Motor neuron (in vitro differentiated cells): ENCODE measurements around the gene DIS3L2. TPM values are rescaled to one million over a fixed set of nuclear protein-coding genes. Genes with fewer than 3 reads are reported as not detected.

ENCODE experiments used
- ATAC-seq, 8 experiments: fragments of 200-7000 bp; cut with Tn5 transposase; replicated peaks in 6 of 8; 2 replicates each; pipeline ENCODE4 v1.8.0; 2021; ENCODE audit warnings: mild to moderate bottlenecking in 8 of 8, moderate library complexity in 8 of 8
- H3K27ac ChIP-seq, 2 donors: fragments of 250-450 bp; sonication (Bioruptor Pico); 2 replicates each; pipeline ENCODE4 v1.9.0; 2021; ENCODE audit warnings: antibody characterized with exemption in 2 of 2, mild to moderate bottlenecking in 2 of 2, moderate library complexity in 1 of 2
- H3K4me1 ChIP-seq, 2 donors: fragments of 250-450 bp; sonication (Bioruptor Pico); replicated peaks in 1 of 2; 2 replicates each; pipeline ENCODE4 v1.6.1; 2021; ENCODE audit warnings: antibody characterized with exemption in 2 of 2, mild to moderate bottlenecking in 2 of 2, moderate library complexity in 1 of 2
- H3K4me3 ChIP-seq, 5 donors: fragments of 250-450 bp; sonication (Bioruptor Pico); 2 replicates each; pipeline ENCODE4 v1.9.0; 2021; ENCODE audit warnings: antibody characterized with exemption in 5 of 5, mild to moderate bottlenecking in 5 of 5, moderate library complexity in 4 of 5
- WGBS, 10 experiments: fragments of 450-650 bp; shearing (Covaris generic); methylation state at CpG; one replicate each; pipeline ENCODE4 v1.0.0; 2022; 5-methylcytosine and 5-hydroxymethylcytosine counted together
- in situ Hi-C, 9 experiments: fragments of 400-800 bp; cut with MboI; loops; one replicate each; pipeline ENCODE4 v1.15.0; 2021; ENCODE audit warnings: low sequenced_read_pairs in 9 of 9, low pct_unique_long_range_greater_than_20kb in 2 of 9; ENCODE audit not compliant: unreplicated experiment in 9 of 9
- total RNA-seq, 8 experiments: library from RNA; unstranded; fragments of 300-600 nt; gene quantifications; 2 replicates each; pipeline versions ENCODE4 v1.2.3 to v1.2.4, GENCODE V29; 2022

DIS3L2 gene
- total RNA-seq, 8 experiments from 2014 or later = 10.6 to 33.1 (median 21.8) TPM

GRCh38 chr2:232229911-232230310, 268.4 kb downstream of the DIS3L2 start:
- H3K4me3 ChIP-seq = no peak overlapping the region
- no peak for ATAC-seq
- WGBS, 10 experiments = 60 to 100% (median 91%) methylated on average over 1 to 3 of the region's 3 CpGs
- H3K27ac ChIP-seq = no peak overlapping the region
- in situ Hi-C loops = no loop called here
- no peaks in the 10 kb centered on the region for H3K4me1 ChIP-seq

- peak in 2 of 8 experiments; percentile 32 to 39 for ATAC-seq
- in situ Hi-C loops = no loop called here
- 50 to 100% (median 100%) methylated on average over 2 to 3 of the region's 3 CpGs; no CpG with 5 or more reads in 3 of the 10 experiments for WGBS, 10 experiments
Observed at GRCh38 chr2:232230560-232230959, 269.0 kb downstream of the DIS3L2 start.

GRCh38 chr2:232231554-232231953, 270.0 kb downstream of the DIS3L2 start:
- Histone ChIP-seq H3K4me1 (no peaks in the 10 kb centered on the region), H3K4me3 (no peak overlapping the region), H3K27ac (no peak overlapping the region)
- in situ Hi-C loops = no loop called here
- ATAC-seq = no peak
- 90 to 100% (median 98%) methylated on average over 1 to 4 of the region's 4 CpGs; no CpG with 5 or more reads in 4 of the 10 experiments for WGBS, 10 experiments

More at GRCh38 chr2:232230560-232230959, 269.0 kb downstream of the DIS3L2 start:
- H3K27ac ChIP-seq = no peak overlapping the region
- no peaks in the 10 kb centered on the region for H3K4me1 ChIP-seq
- no peak overlapping the region for H3K4me3 ChIP-seq

- in situ Hi-C loops = no loop called here
- Histone ChIP-seq H3K27ac (no peak overlapping the region), H3K4me1 (no peaks in the 10 kb centered on the region), H3K4me3 (no peak overlapping the region)
- no peak for ATAC-seq
- 85 to 100% (median 100%) methylated on average over 1 to 2 of the region's 2 CpGs; no CpG with 5 or more reads in 3 of the 10 experiments for WGBS, 10 experiments
Observed at GRCh38 chr2:232232915-232233314, 271.4 kb downstream of the DIS3L2 start.

- Histone ChIP-seq H3K4me3 (no peak overlapping the region), H3K4me1 (no peaks in the 10 kb centered on the region), H3K27ac (no peak overlapping the region)
- ATAC-seq = peak in 1 of 8 experiments; percentile 72
- in situ Hi-C loops = no loop called here
- WGBS, 10 experiments = 91 to 100% (median 100%) methylated on average over 1 to 4 of the region's 4 CpGs; no CpG with 5 or more reads in 3 of the 10 experiments
Observed at GRCh38 chr2:232234922-232235615, 273.6 kb downstream of the DIS3L2 start.

- peak in 1 of 8 experiments; percentile 42 for ATAC-seq
- H3K4me3 ChIP-seq = no peak overlapping the region
- no peaks in the 10 kb centered on the region for H3K4me1 ChIP-seq
- in situ Hi-C loops = no loop called here
- WGBS, 10 experiments = 79 to 100% (median 91%) methylated on average over 1 to 5 of the region's 5 CpGs; no CpG with 5 or more reads in 2 of the 10 experiments
- H3K27ac ChIP-seq = no peak overlapping the region
Observed at GRCh38 chr2:232235716-232236115, 274.2 kb downstream of the DIS3L2 start.

DNA sequence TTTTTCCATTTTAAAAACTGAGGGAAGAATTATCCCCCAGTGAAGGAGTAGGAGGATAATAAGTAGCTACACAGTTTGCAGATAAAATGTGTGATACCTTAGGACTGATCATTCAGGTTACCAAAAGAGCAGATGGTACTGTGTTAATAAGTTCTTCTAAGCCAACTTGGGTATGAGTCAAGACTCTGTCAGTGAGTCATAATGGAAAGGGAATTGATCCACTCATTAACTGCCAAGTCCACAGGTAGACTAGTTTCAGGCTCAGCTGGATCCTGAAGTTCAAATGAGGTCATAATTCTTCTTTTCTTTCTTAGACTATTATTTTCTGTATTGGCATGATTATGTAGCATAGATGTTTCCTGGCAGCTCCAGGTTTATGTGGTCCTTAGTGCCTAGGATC, 274.7 kb downstream of the DIS3L2 start:
- Histone ChIP-seq H3K27ac (no peak overlapping the region), H3K4me3 (no peak overlapping the region), H3K4me1 (no peaks in the 10 kb centered on the region)
- in situ Hi-C loops = no loop called here
- no peak for ATAC-seq

DNA sequence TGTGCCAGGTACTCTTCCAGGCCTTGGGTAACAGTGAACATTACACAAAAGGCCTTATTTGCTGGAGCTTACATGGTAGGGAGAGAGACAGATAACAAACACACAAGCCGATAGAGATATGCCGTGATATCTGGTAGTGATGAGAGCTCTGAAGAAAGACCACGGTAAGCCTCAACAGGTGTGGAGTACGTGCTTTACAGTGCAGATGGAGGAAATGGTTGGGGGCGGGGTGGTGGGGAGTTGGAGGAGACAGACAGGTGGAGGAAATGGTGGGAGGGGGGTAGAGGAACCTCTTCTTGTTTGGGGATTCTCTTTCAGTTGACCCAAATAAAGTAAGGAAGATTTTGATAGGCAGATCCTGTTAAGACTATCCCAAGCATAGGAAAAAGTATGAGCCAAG, 276.0 kb downstream of the DIS3L2 start:
- no peak overlapping the region for H3K4me3 ChIP-seq
- ATAC-seq = no peak
- WGBS, 10 experiments = 80 to 100% (median 100%) methylated on average over 1 to 2 of the region's 5 CpGs; no CpG with 5 or more reads in 7 of the 10 experiments
- in situ Hi-C loops = no loop called here
- no peak overlapping the region for H3K27ac ChIP-seq
- H3K4me1 ChIP-seq = no peaks in the 10 kb centered on the region

DNA sequence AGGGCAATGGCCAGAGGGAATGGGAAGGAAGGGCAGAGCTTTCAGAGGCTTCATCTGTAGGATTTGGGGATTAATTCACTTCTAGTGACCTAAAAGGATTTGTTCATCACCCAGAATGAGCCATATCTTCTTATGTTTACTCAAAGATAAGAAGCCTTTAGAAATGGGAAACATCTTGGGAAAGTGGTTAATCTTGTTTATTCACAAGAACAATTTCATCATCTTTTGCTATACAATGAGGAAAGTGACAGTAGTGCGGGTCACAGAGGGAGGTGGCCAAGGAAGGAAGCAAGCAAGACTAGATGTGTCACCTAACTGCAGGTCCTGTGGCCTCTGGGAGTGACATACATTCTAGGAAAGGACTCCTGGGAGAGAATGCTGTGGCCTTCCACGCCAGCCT, 276.6 kb downstream of the DIS3L2 start:
- ATAC-seq = no peak
- Histone ChIP-seq H3K27ac (no peak overlapping the region), H3K4me1 (no peaks in the 10 kb centered on the region), H3K4me3 (no peak overlapping the region)
- WGBS, 10 experiments = 86 to 100% (median 93%) methylated on average over 1 to 2 of the region's 2 CpGs; no CpG with 5 or more reads in 5 of the 10 experiments
- in situ Hi-C loops = no loop called here

DNA sequence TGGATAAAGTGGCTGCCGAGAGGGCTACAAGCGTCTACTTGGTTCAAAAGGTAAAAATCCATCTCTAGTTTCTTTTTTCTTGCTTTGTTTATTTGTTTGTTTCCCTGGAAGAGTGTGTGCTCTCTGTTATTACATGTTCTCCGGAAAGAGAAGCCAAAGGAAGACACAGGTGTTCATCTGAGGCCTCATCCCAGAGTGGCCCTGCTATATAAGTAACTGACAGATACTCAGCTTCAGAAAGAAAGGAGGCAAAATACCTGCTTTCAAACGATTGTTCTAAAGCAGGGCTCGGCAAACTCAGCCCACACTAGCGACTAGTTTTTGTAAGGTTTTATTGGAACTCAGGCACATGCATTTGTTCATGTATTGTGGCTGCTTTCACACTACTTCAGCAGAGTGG, 277.1 kb downstream of the DIS3L2 start:
- Histone ChIP-seq H3K4me1 (no peaks in the 10 kb centered on the region), H3K27ac (no peak overlapping the region), H3K4me3 (no peak overlapping the region)
- no peak for ATAC-seq
- 60 to 100% (median 94%) methylated on average over 1 to 6 of the region's 6 CpGs; no CpG with 5 or more reads in 2 of the 10 experiments for WGBS, 10 experiments
- in situ Hi-C loops = no loop called here

DNA sequence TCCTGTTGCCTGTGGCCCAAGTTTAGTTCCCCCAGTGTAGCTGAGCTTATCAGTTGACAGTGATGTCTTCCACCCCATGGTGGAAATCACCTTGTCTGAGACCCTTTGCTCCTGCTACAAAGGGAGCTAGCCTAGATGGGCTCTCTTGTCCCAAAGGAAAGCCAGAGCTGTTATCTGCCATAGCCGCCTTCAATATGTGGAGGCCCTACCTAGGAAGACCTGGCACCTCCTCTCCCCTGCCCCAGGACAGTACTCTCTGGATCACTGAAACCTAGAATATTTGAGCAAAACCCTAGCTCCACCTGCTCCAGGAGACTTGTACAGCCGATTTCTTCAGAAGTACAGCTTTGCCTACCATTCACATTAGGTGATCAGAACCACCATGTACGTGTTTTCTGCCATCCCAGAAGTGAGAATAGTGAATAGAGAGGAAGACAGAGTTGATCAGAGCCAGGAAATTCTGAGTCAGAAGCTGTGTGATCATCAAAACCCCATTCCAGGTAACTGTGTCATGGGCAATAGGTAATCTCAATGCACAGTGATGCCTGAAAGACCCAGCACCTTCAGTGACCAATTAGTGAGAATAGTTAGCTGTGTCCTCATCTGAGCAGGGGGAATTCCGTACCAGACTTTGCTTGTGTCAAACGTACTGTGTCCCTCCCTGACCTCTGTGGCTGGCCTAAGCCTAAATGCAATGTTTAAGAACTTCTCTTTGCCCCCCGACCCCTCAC, 278.6 kb downstream of the DIS3L2 start:
- no peak overlapping the region for H3K27ac ChIP-seq
- no peaks in the 10 kb centered on the region for H3K4me1 ChIP-seq
- no peak overlapping the region for H3K4me3 ChIP-seq
- ATAC-seq = no peak
- in situ Hi-C loops = no loop called here
- 83 to 100% (median 98%) methylated on average over 1 to 6 of the region's 6 CpGs; no CpG with 5 or more reads in 3 of the 10 experiments for WGBS, 10 experiments

DNA sequence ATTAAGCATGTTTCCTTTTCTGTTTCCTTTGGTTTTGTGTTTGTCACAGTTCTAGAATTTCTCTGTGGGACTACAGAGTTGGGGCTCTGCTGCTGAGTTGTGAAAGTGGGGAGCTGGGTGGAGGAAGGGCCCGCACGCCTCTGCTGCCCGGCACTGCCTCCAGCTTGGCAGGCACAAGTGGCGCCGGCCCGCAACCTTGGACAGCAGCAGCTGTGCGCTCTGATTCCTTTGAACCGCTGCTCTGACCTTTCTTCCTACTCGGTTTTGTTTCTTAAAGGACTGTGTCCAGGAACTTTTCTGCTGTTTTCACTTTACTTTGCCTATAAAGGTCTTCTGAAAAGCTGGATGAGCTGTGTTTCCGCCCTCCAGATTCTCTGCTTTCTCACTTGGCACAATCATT, 279.4 kb downstream of the DIS3L2 start:
- in situ Hi-C loops = no loop called here
- WGBS, 10 experiments = 80 to 100% (median 90%) methylated on average over 1 to 10 of the region's 10 CpGs; no CpG with 5 or more reads in 2 of the 10 experiments
- Histone ChIP-seq H3K27ac (no peak overlapping the region), H3K4me3 (no peak overlapping the region), H3K4me1 (no peaks in the 10 kb centered on the region)
- no peak for ATAC-seq

GRCh38 chr2:232242316-232242715, 280.8 kb downstream of the DIS3L2 start:
- WGBS, 10 experiments = 86 to 100% methylated on average over 1 to 2 of the region's 2 CpGs; no CpG with 5 or more reads in 8 of the 10 experiments
- in situ Hi-C loops = no loop called here
- H3K4me1 ChIP-seq = no peaks in the 10 kb centered on the region
- ATAC-seq = no peak
- no peak overlapping the region for H3K4me3 ChIP-seq
- no peak overlapping the region for H3K27ac ChIP-seq
